HFF-Myc (cell line): ENCODE measurements around the gene TRIM24.
A peak's percentile ranks its signal among the peaks of the same experiment; 100 is the strongest.

Experiments
- DNase-seq: peaks from one replicate; pipeline ENCODE4 v3.0.0-alpha.2; 2011; ENCODE audit warnings: low read depth; ENCODE audit errors: extremely low read depth
- H3K4me3 ChIP-seq: replicated peaks from 2 replicates; pipeline ENCODE4 v1.5.1; 2011; ENCODE audit warnings: low read depth, mild to moderate bottlenecking, control low read depth, low read length
- TF ChIP-seq, protein P1 (sequence below): IDR thresholded peaks from 2 replicates; pipeline ENCODE4 v1.5.1; 2012; ENCODE audit warnings: mild to moderate bottlenecking, low read depth, low read length, control low read depth; ENCODE audit errors: missing control alignments

TRIM24 gene

DNA sequence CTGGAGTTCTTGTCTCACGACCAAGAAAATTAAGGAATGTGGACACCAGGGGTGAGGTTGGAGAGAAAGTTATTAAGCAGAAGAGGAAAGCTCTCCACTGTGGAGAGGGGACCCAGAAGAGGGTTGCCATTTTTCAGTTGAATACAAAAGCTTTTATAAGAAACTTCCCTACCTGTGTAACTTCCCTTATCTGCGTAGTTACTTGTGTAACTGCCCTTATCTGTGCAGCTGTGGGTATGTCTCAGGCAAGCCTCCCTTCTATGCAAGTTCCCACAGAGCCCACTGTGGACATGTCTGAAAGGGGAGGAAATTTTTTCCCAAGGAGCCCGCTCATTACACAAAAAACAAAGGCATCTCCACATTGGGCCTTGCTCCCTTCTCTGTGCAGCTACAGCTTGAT, 146.2 kb downstream of the TRIM24 start:
- TF ChIP-seq, protein P1, sequence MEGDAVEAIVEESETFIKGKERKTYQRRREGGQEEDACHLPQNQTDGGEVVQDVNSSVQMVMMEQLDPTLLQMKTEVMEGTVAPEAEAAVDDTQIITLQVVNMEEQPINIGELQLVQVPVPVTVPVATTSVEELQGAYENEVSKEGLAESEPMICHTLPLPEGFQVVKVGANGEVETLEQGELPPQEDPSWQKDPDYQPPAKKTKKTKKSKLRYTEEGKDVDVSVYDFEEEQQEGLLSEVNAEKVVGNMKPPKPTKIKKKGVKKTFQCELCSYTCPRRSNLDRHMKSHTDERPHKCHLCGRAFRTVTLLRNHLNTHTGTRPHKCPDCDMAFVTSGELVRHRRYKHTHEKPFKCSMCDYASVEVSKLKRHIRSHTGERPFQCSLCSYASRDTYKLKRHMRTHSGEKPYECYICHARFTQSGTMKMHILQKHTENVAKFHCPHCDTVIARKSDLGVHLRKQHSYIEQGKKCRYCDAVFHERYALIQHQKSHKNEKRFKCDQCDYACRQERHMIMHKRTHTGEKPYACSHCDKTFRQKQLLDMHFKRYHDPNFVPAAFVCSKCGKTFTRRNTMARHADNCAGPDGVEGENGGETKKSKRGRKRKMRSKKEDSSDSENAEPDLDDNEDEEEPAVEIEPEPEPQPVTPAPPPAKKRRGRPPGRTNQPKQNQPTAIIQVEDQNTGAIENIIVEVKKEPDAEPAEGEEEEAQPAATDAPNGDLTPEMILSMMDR: no peak
- no peak for DNase-seq
- no peak overlapping the region for H3K4me3 ChIP-seq

DNA sequence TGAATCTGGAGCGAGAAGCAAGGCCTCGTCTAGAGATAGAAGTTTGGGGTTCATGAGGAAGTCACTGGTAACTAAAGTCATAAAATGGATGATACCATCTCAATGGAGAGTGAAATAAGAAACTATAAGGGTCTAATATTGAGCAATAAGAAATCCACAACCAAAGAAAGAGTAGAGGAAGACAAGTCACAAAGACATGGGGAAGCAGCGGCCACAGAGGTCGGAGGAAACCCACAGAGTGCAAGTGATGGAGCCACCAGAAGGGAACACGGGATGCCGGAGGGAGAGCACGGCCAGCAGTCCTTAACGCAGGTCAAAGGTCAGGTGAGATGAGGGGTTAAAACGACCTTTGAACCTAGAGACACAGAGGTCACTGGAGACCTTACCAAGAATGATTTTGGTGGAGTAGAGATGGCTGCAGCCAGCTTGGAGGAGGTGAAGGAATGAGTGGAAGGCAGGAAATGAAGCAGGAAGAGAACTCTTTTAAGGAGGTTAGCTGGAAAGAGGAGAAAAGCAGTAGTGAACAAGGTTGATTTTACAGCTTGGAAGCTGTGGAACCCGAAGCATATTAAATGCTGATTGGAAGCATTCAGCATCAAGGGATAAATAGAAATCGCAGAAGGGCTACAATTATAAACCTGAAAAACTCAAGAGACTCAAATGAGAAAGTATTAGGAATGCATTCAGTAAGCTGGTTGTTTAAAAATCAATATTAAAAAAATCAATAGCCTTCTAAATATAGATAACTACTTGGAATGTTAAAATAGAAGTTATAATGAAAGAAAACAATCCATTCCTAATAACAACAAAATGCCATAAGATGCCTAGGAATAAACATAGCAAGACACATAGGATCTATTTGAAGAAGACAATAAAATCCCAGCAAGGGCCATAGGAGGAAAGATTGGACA, 147.4 kb downstream of the TRIM24 start:
- DNase-seq: no peak
- no peak overlapping the region for H3K4me3 ChIP-seq
- TF ChIP-seq, protein P1: no peak

DNA sequence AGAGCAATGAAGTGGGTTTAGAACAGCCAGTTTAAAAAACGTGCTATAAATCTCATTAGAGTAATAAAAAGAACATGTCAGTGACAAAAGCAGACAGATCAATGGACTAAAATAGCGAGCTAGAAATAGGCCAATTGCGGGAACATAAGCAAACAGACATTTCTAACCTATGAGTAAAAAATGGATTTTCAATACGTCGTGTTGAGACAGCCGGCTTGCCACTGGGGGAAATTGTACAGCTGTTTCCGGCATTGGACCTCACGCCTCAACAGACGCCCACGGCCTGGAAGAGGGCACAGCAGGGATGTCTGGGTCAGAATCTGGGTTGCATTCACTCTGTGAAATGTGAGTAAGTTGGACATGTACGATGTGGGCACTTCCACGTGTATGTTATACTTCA, 148.2 kb downstream of the TRIM24 start:
- H3K4me3 ChIP-seq: no peak overlapping the region
- DNase-seq: peak; percentile 7
- TF ChIP-seq, protein P1: no peak

DNA sequence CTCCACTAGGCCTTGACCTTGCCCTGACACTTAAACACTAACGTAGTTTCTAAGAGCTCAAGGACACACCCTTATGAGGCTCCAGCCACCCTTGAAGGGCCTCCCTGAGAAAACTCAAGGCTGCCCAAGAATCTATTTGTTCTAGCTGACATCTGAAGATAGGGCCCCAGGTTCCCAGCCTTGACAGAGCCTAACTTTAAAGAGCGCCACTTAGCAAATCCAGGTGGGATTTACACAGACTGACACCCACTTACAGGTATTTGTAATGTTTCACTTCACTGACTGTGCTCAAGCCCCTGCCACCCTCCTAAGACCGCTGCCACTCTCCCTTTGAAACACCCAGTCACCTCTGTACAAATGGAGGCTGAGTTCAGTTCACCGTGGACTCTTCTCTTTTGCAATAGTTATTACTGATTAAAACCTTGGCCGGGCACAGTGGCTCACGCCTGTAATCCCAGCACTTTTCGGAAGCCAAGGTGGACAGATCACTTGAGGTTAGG, 150.7 kb downstream of the TRIM24 start:
- H3K4me3 ChIP-seq: no peak overlapping the region
- DNase-seq: no peak
- TF ChIP-seq, protein P1: no peak

DNA sequence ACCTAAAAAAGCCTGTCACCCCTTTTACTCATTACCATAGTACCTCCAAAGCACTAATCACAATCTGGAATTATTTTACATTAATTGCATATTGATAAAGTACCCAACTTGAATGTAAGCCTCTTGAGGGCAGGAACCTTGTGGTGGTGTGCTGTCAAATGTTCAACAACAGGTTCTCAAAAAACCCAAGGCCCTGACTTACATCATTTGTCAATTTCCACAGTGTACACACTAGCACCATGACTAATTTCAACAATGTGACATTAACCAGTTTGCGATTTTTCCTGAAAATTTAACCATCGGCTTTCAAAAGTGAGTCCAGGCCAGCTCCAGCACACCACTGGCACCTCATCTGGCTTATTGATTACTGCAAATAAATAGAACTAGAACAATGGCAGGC, 153.6 kb downstream of the TRIM24 start:
- TF ChIP-seq, protein P1: no peak

DNA sequence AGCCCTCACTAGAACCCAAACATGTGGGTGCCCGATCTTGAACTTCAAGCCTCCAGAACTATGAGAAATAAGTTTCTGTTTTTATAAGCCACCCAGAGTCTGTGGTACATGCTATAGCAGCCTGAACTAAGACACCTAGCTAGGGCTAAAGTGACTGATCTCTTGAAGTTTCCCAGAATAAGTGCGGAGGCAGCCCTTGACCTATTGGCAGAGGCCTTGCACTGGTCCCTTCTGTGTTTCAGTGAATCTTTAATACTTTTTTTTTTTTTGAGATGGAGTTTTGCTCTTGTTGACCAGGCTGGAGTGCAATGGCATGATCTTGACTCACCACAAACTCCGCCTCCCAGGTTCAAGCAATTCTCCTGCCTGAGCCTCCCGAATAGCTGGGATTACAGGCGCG, 156.0 kb downstream of the TRIM24 start:
- DNase-seq: no peak
- TF ChIP-seq, protein P1: no peak
- no peak overlapping the region for H3K4me3 ChIP-seq

More for the DNA sequence above, 153.6 kb downstream of the TRIM24 start:
- no peak for DNase-seq
- no peak overlapping the region for H3K4me3 ChIP-seq
